Epithelial cell of prostate (primary cell): ENCODE results near the gene PLB1.
"Not testable (repeated sequence)": the region's sequence is repeated elsewhere in the genome, so short reads cannot be mapped to it uniquely, and the experiment has no call there.

Experiments
- DNase-seq: peaks from one replicate; pipeline ENCODE4 v3.0.0-alpha.2; 2011; ENCODE audit warnings: low read depth, low spot score
- H3K27ac ChIP-seq: fragments of 450-650 bp; 2 replicates; pipeline ENCODE4 v1.5.1; 2017; ENCODE audit warnings: mild to moderate bottlenecking

Gene PLB1

DNA sequence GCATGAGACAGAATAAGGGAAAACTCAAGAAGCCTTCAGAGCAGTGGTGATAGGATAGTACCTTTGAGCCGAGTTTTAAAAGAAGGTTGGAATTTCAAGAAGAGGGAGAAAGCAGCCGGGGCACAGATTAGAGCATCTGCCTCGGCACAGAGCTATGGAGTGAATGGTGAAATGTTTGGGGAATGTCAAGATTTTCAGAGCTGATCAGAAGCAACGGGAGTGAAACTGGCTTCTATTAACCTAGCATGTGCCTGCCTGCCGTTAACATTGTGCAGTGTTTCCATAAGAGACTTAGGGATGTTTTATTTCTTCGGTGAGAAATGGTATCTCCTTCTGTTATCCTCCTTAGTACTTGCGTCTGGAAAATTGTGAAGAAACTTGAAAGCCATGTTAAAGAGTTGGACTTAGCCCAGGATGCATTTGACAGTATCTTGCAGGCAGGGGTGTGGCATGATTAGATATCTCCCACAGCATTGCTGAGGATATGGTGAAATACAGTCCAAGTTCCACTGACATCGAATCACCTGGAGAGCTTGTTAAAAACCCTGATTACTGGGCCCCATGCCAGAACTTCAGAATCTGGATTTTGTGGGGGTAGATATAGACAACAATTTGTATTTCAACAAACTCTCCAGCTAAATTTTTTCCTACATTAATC, 158.9 kb downstream of the PLB1 start:
- no peak for DNase-seq

DNA sequence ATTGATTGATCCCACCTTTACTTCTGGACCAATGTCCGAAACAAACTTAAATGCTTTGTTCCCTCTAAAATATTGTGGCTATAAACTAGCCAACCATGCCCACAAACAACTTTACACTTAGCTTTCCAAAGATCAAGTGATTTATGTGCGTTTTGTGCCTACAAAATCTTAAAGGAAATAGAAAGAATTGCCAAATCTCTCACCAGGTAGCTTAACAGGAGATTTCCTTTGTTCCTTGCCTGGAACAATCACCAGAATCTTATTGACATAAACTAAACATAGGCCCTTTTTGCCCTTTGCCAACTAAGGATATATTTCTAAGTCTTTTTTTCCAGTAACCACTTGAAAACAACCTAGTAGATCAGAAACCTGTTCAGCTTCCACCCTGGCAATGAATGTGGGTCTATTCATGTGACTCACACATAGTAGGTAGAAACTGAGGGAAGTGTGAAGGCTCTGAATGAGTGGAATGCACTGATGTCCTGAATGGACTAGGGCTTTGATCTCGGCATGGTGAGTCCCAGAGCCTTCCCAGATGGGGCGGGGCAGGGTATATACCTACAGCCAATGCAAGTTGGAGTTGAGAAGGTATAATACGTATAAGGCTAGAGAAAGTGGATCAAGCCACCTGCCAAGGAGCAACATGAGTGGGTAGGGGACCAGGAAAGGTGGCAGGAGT, 161.2 kb downstream of the PLB1 start:
- peak; percentile 66 for DNase-seq
- H3K27ac ChIP-seq = peak overlapping the region; percentile 74

More for the DNA sequence above, 158.9 kb downstream of the PLB1 start:
- H3K27ac ChIP-seq = peak overlapping the region; percentile 23

DNA sequence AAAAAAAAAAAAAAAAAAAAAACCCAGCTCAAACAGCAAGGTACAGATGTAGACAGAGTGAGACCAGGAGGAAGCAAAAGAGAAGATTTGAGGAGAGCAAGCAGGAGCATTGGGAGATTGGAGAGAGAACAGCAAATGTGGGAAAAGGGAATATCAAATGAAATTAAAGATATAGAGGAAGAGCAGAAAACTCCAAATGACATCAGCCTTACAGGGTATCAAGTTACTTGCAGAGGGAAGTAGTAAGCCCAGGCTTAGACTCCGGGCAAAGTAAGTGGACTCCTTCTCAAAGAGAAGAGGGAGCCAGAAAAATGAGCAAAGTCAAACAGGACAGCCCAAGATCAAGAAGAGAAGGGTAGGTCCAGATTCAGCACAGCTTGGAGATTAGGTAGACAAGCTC, 162.5 kb downstream of the PLB1 start:
- DNase-seq = no peak
- H3K27ac ChIP-seq = peak overlapping the region; percentile 74

GRCh38 chr2:28659127-28659526, 163.3 kb downstream of the PLB1 start:
- no peak for DNase-seq
- H3K27ac ChIP-seq = no peak overlapping the region

DNA sequence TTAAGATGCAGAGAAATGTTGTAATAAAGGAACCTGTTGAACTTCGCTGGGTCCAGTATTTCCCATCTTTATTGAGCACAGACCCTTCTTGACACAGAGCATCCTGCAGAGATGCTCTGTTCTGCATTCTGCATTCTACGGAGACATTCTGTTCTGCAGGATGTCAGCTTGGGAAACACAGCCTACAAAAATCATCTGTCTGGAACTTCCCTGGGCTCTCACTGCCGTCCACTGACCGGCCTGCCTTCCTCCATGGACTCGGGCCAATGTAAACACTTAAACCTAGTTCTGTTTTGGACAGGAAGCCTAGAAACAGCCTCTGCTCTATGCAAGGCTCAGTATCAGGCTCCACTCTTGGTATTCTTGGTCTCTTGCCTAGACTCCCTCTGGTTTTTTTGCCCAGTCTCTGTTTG, 165.7 kb downstream of the PLB1 start:
- peak overlapping the region; percentile 83 for H3K27ac ChIP-seq
- DNase-seq = no peak

- DNase-seq = peak; percentile 64
- H3K27ac ChIP-seq = peak overlapping the region; percentile 83
Measured at GRCh38 chr2:28662044-28662443, 166.2 kb downstream of the PLB1 start.

DNA sequence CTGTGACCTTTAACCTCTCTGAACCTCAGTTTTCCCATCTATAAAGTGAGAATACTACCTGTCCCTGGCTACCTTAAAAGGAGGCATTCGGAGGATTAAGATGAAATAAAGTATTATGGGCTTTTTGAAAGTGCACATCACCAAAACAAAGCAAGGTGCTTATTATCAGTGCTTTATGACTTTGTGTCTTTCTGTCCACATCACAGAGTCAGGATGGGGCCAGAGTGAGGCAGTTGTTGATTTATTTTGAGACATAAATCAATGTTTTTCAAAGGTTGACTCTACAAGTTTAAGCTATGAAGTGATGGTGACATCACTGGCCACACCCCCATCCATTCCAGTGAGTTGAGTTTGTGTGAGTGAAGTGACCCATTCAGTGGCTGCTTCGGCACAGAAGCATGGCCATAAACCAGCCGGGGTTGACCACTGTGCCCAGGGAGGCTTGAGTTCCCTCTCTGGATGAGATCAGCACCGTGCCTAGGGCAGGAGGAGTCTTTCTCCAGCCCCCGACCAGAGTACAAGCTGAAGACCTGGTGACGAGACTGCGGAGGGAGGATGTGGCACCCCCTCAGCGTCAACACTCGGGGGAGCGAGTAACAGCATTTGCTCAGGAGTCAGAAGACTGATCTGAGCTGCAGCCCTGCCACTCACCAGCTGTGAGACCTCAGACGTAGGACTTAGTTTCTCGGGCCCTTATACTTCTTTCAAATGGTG, 166.8 kb downstream of the PLB1 start:
- no peak for DNase-seq
- peak overlapping the region; percentile 83 for H3K27ac ChIP-seq

GRCh38 chr2:28663359-28663758, 167.5 kb downstream of the PLB1 start:
- H3K27ac ChIP-seq = peak overlapping the region; percentile 83
- no peak for DNase-seq

DNA sequence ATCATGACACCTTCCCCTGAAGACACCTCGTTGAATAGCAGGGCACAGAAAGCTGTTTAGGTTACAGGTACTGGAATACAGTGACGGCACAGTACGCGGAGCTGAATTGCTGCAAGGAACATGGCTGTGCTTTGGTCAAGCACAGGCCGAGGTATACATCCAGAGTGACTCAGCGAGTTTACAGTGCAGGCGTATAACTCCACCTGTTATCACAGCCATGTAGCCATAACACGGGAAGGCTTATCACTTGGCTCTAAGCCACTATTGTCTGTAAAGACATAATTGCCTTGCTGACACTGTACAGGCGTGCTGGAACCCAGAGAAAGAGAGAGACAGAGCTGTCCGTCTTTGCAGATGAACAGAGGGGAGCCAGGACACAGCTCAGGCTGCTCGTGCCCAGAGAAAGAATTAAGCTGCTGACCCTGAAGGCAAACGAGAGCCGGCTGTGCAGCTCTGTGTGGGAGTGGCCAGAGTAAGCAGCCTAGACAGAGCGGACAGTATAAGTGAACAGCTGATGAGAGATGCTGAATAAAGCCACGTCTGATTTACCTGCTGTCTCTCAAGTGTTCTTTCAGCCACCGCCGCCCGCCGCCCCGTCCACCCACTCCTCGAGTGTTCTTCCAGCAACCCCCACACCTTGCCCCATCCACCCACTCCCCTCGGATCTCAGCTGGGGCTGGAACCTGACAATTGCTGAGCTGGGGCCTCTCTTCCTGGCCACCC, 168.4 kb downstream of the PLB1 start:
- H3K27ac ChIP-seq = no peak overlapping the region
- DNase-seq = no peak

- no peak overlapping the region for H3K27ac ChIP-seq
- no peak for DNase-seq
Measured at GRCh38 chr2:28665041-28665704, 169.3 kb downstream of the PLB1 start.

DNA sequence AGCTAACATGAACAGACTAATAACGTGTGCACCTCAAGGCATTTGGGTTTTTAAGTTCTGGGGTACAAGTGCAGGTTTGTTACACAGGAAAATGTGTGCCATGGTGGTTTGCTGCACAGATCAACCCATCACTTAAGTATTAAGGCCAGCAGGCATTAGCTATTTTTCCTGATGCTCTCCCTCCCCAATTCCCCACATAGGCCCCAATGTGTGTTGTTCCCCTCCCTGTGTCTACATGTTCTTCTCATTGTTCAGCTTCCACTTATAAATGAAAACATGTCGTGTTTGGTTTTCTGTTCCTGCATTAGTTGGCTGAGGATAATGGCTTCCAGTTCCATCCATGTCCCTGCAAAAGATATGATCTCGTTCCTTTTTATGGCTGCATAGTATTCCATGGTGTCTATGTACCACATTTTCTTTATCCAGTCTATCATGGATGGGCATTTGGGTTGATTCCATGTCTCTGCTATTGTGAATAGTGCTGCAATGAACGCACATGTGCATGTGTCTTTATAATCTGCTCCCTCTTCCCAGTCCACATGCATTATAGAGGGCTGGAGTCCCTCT, 170.0 kb downstream of the PLB1 start:
- H3K27ac ChIP-seq, DNase-seq: not testable (repeated sequence)

DNA sequence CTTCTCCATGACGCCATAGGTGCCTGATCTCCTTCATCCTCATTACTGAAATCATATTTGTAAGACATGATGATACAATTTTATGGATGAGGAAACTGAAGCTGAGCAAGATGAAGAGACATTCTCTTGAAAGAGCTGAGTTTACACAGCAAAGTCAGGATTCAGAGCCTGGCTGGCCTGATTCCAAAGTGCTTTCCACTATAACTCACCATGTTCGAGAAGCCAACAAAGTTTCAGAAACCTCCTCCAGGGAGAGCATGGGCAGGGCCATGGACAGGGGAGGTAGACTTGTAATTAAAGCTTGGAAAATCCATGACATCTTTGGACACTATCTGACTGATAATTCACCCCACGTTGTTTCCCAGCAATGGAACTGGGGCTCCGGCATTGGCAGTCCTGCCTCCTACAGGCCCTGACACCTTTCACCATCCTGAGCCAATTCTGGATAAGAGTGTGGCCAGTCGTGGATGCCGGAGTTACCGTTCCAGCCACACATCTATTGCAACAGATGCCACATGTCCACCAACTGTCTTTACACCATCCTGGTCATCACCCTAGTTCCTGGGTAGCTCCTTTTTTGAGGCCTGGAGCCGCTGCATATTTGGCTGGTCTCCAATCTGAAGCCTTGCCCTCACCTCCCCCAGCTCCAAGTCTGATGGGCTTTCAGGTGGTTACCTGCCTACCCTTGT, 170.8 kb downstream of the PLB1 start:
- DNase-seq = no peak
- no peak overlapping the region for H3K27ac ChIP-seq

- DNase-seq = no peak
- H3K27ac ChIP-seq = no peak overlapping the region
Measured at GRCh38 chr2:28667261-28667660, 171.4 kb downstream of the PLB1 start.

- no peak overlapping the region for H3K27ac ChIP-seq
- DNase-seq = no peak
Measured at GRCh38 chr2:28668106-28668814, 172.4 kb downstream of the PLB1 start.

DNA sequence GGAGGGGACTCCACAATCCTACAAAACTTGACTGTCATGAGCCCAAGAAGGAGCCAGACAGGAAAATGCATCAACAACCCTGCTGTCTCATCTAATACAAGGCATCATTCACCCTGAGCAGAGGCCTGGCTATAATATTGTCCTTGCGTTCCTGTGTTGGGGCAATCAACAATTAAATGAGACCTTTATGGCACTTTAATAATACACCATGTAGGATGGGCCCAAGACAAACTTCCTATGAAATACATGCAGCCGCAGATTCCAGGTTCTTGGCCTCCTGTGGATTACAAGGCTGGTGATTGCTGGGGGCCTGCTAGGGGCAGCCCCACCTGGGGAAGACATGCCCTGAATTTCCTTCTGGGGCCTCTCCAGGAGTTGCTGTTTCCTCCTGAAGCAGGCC, 173.0 kb downstream of the PLB1 start:
- H3K27ac ChIP-seq = no peak overlapping the region
- DNase-seq = no peak

- no peak overlapping the region for H3K27ac ChIP-seq
- DNase-seq = no peak
Measured at GRCh38 chr2:28670856-28671255, 175.0 kb downstream of the PLB1 start.

DNA sequence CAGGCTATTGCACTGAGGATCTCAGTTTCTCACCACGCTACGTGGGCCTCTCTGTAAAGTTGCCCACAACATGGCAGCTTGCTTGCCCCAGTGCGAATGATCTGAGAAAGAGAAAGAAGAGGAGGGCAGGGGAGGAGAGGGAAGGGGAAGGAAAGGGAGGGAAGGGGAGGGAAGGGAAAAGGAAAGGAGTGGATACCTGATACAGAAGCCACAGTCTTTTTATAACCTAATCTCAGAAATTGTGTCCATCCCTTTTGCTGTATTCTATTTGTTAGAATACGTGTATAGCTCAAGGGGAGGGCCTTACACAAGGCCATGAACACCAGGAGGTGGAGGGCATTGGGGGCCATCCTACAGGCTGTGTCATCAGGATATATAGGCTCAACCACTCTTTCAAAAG, 177.5 kb downstream of the PLB1 start:
- no peak for DNase-seq
- no peak overlapping the region for H3K27ac ChIP-seq

DNA sequence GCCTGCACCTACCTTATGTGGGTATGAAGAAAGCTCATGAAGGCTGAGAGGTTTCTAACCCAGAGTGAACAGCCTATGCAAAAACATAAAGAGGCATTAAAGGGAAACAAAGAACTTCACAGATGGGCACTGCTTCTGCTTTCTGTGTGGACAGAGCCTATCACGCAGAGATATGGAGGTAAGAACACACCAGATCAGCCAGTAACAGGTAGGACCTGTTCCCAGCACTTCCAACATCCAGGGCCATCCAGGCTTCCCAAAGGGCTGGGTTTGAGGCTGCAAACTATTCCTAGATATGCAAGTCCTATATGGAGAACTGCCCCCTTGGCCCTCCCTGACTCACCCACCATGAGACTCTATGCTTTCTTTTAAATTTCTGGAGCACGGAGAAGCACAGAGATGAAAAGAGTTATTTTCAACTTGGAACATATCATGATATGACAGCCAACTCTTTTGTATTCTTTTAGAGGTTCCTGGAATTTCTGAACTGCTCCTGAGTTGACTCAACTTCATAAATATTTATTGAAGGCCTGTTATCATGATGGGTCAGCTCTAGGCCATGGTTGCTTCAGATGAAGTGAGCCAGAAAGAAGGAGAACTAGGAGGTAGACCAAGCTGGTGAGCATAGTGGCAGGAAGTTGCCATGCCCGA, 178.3 kb downstream of the PLB1 start:
- DNase-seq = no peak
- no peak overlapping the region for H3K27ac ChIP-seq
